H9 (cell line): Measurements from ENCODE around the gene LZTS3. TPM values are rescaled to one million over a fixed set of nuclear protein-coding genes. Genes with fewer than 3 reads are reported as not detected.

ENCODE experiments used
- DNase-seq: peaks from one replicate; pipeline ENCODE4 v3.0.0-alpha.2; 2017
- H2AFZ ChIP-seq: one replicate; pipeline ENCODE4 v1.6.1; 2013; ENCODE audit warnings: mild to moderate bottlenecking, low read length, control low read depth, moderate library complexity
- H2AK5ac ChIP-seq: 2 replicates; pipeline ENCODE4 v1.6.1; 2013; ENCODE audit warnings: low read length, control low read depth, mixed read lengths; ENCODE audit not compliant: insufficient read length
- H2BK120ac ChIP-seq: one replicate; pipeline ENCODE4 v1.6.1; 2013; ENCODE audit warnings: low read depth, mild to moderate bottlenecking, low read length, control low read depth, inconsistent platforms; ENCODE audit not compliant: poor library complexity, severe bottlenecking
- H2BK12ac ChIP-seq: 2 replicates; pipeline ENCODE4 v1.6.1; 2013; ENCODE audit warnings: low read length, control low read depth, mixed read lengths, low read depth; ENCODE audit not compliant: insufficient read length
- H2BK15ac ChIP-seq: 2 replicates; pipeline ENCODE4 v1.6.1; 2013; ENCODE audit warnings: low read depth, low read length, control low read depth
- H2BK20ac ChIP-seq: one replicate; pipeline ENCODE4 v1.6.1; 2013; ENCODE audit warnings: low read depth, mild to moderate bottlenecking, low read length, control low read depth, inconsistent platforms; ENCODE audit not compliant: poor library complexity, severe bottlenecking
- H2BK5ac ChIP-seq: 2 replicates; pipeline ENCODE4 v1.6.1; 2013; ENCODE audit warnings: low read length, control low read depth, mixed read lengths; ENCODE audit not compliant: insufficient read length
- H3K14ac ChIP-seq: 2 replicates; pipeline ENCODE4 v1.6.1; 2013; ENCODE audit warnings: low read length, control low read depth; ENCODE audit not compliant: insufficient read depth
- H3K18ac ChIP-seq: 2 replicates; pipeline ENCODE4 v1.6.1; 2013; ENCODE audit warnings: low read depth, mild to moderate bottlenecking, mixed read lengths, low read length, control low read depth; ENCODE audit not compliant: insufficient read length
- H3K23ac ChIP-seq: 2 replicates; pipeline ENCODE4 v1.6.1; 2013; ENCODE audit warnings: low read length, control low read depth, mixed read lengths, low read depth; ENCODE audit not compliant: insufficient read length
- H3K23me2 ChIP-seq: 2 replicates; pipeline ENCODE4 v1.6.1; 2013; ENCODE audit warnings: low read depth, mild to moderate bottlenecking, mixed read lengths, low read length, control low read depth; ENCODE audit not compliant: insufficient read length, poor library complexity, severe bottlenecking
- H3K27ac ChIP-seq: 2 replicates; pipeline ENCODE4 v1.5.1; 2013; ENCODE audit warnings: low read length, control low read depth, mixed read lengths, low read depth; ENCODE audit not compliant: insufficient read length
- H3K27me3 ChIP-seq: 2 replicates; pipeline ENCODE4 v1.6.1; 2013; ENCODE audit warnings: low read length, control low read depth, inconsistent platforms; ENCODE audit not compliant: insufficient read depth
- H3K4ac ChIP-seq: 2 replicates; pipeline ENCODE4 v1.6.1; 2013; ENCODE audit warnings: low read depth, mild to moderate bottlenecking, control low read depth, inconsistent platforms, low read length, moderate library complexity
- H3K4me1 ChIP-seq: 2 replicates; pipeline ENCODE4 v1.6.1; 2013; ENCODE audit warnings: low read length, control low read depth, inconsistent platforms; ENCODE audit not compliant: insufficient read depth
- H3K4me2 ChIP-seq: 2 replicates; pipeline ENCODE4 v1.6.1; 2013; ENCODE audit warnings: low read length, control low read depth, mixed read lengths; ENCODE audit not compliant: insufficient read length, insufficient read depth
- H3K56ac ChIP-seq: 2 replicates; pipeline ENCODE4 v1.6.1; 2013; ENCODE audit warnings: low read depth, mild to moderate bottlenecking, mixed read lengths, low read length, control low read depth; ENCODE audit not compliant: insufficient read length
- H3K79me1 ChIP-seq: 2 replicates; pipeline ENCODE4 v1.6.1; 2013; ENCODE audit warnings: low read depth, mild to moderate bottlenecking, moderate library complexity, low read length, control low read depth, inconsistent platforms; ENCODE audit not compliant: insufficient read depth, poor library complexity, severe bottlenecking
- H3K79me2 ChIP-seq: 2 replicates; pipeline ENCODE4 v1.6.1; 2013; ENCODE audit warnings: low read length, control low read depth, inconsistent platforms; ENCODE audit not compliant: insufficient read depth
- H3K9ac ChIP-seq: 2 replicates; pipeline ENCODE4 v1.6.1; 2013; ENCODE audit warnings: low read length, control low read depth, mixed read lengths; ENCODE audit not compliant: insufficient read length; ENCODE audit errors: extremely low read depth
- H3K9me3 ChIP-seq: one replicate; pipeline ENCODE4 v1.6.1; 2013; ENCODE audit warnings: low read depth, low read length, inconsistent platforms; ENCODE audit not compliant: control insufficient read depth
- H3T11ph ChIP-seq: one replicate; pipeline ENCODE4 v1.6.1; 2013; ENCODE audit warnings: mild to moderate bottlenecking, low read length, control low read depth, inconsistent platforms
- H4K20me1 ChIP-seq: one replicate; pipeline ENCODE4 v1.6.1; 2013; ENCODE audit not compliant: control insufficient read depth, insufficient read length, insufficient read depth
- H4K5ac ChIP-seq: 2 replicates; pipeline ENCODE4 v1.6.1; 2013; ENCODE audit warnings: low read depth, mild to moderate bottlenecking, mixed read lengths, low read length, control low read depth; ENCODE audit not compliant: insufficient read length
- H4K8ac ChIP-seq: replicated peaks from 2 replicates; pipeline ENCODE4 v1.6.1; 2013; ENCODE audit warnings: low read length, control low read depth, mixed read lengths, low read depth; ENCODE audit not compliant: insufficient read length
- H4K91ac ChIP-seq: 2 replicates; pipeline ENCODE4 v1.6.1; 2013; ENCODE audit warnings: low read depth, mild to moderate bottlenecking, moderate library complexity, mixed read lengths, low read length, control low read depth; ENCODE audit not compliant: insufficient read length
- H3K27ac Mint-ChIP-seq, 3 experiments: 2 replicates in 2 of 3; 3 replicates in 1 of 3; pipeline ENCODE4 v1.8.0; 2020 to 2021; ENCODE audit warnings: mixed read lengths in 3 of 3, mild to moderate bottlenecking in 1 of 3, moderate library complexity in 1 of 3
- H3K27me3 Mint-ChIP-seq: 2 replicates; pipeline ENCODE4 v1.8.0; 2021; ENCODE audit warnings: low read depth, mild to moderate bottlenecking, moderate library complexity, mixed read lengths
- H3K36me3 Mint-ChIP-seq, 3 experiments: 2 replicates in 2 of 3; 3 replicates in 1 of 3; pipeline ENCODE4 v1.8.0; 2020 to 2021; ENCODE audit warnings: low read depth in 3 of 3, mixed read lengths in 3 of 3; ENCODE audit not compliant: insufficient read depth in 1 of 3
- H3K4me1 Mint-ChIP-seq, 2 experiments: 2 replicates each; pipeline ENCODE4 v1.8.0; 2020; ENCODE audit warnings: mixed read lengths in 2 of 2
- H3K4me3 Mint-ChIP-seq, 2 experiments: 2 replicates in 1 of 2; 3 replicates in 1 of 2; pipeline ENCODE4 v1.8.0; 2020 to 2021; ENCODE audit warnings: mild to moderate bottlenecking in 2 of 2, mixed read lengths in 2 of 2, moderate library complexity in 1 of 2
- H3K9me3 Mint-ChIP-seq, 2 experiments: 2 replicates in 1 of 2; 3 replicates in 1 of 2; pipeline ENCODE4 v1.8.0; 2020; ENCODE audit warnings: mild to moderate bottlenecking in 2 of 2, mixed read lengths in 2 of 2, moderate library complexity in 1 of 2
- CTCF ChIP-seq: fragments of 200-600 bp; sonication (generic); conservative IDR thresholded peaks from 3 replicates; pipeline ENCODE4 v1.8.0; 2021; ENCODE audit warnings: antibody characterized with exemption, mild to moderate bottlenecking
- WGBS: extraction: QIAGEN DNeasy Blood & Tissue Kit; methylation state at CpG from one replicate; pipeline ENCODE4 v1.1.7; 2013; ENCODE audit warnings: missing lambda C conversion rate, low lambda C conversion rate, mixed read lengths; ENCODE audit not compliant: insufficient read length; ENCODE audit errors: extremely low coverage; 5-methylcytosine and 5-hydroxymethylcytosine counted together
- total RNA-seq: library from RNA; stranded (reverse); gene quantifications from 2 replicates; pipeline ENCODE4 v1.2.1, GENCODE V29; 2021

The LZTS3 gene
- total RNA-seq, 1 experiment from 2014 or later = 20.8 TPM

- Histone ChIP-seq H4K5ac (no peak overlapping the region), H3K9ac (no peak overlapping the region), H4K20me1 (no peaks in the 10 kb centered on the region), H3K79me1 (no peaks in the 10 kb centered on the region), H3K79me2 (no peaks in the 10 kb centered on the region), H2BK12ac (no peak overlapping the region), H3K18ac (no peak overlapping the region), H2AFZ (no peak overlapping the region), H3K56ac (no peak overlapping the region), H4K91ac (no peak overlapping the region), H3K23ac (no peak overlapping the region), H3K9me3 (no peaks in the 10 kb centered on the region), H2BK120ac (no peak overlapping the region), H3K27me3 (no peaks in the 10 kb centered on the region), H4K8ac (no peak overlapping the region), H3K27ac (no peak overlapping the region), H2AK5ac (no peak overlapping the region), H3K23me2 (no peaks in the 10 kb centered on the region), H3K4me2 (no peak overlapping the region), H2BK5ac (no peak overlapping the region), H3K4me1 (no peaks in the 10 kb centered on the region), H3T11ph (no peak overlapping the region), H3K14ac (no peak overlapping the region), H3K4ac (no peak overlapping the region), H2BK15ac (no peak overlapping the region), H2BK20ac (no peak overlapping the region)
- no peaks in the 10 kb centered on the region for H3K4me1 Mint-ChIP-seq
- H3K27me3 Mint-ChIP-seq = no peaks in the 10 kb centered on the region; the same call in 1 of the 2 replicates
- H3K36me3 Mint-ChIP-seq = peaks cover 4 to 14% (median 8%) of the 10 kb centered on the region in 3 experiments; a peak in 6 of 7 replicates
- H3K27ac Mint-ChIP-seq = no peak overlapping the region
- no peak for DNase-seq
- TF ChIP-seq CTCF = no peak
- no CpG with 5 or more reads among the region's 2 CpGs for WGBS
- no peak overlapping the region for H3K4me3 Mint-ChIP-seq
- H3K9me3 Mint-ChIP-seq = peaks cover 12 to 14% of the 10 kb centered on the region in 2 experiments
Observed at GRCh38 chr20:3130051-3130600, 43.2 kb downstream of the LZTS3 start.
